Large intestine (tissue), 12 donors: ENCODE data around the gene UBA6. TPM values are rescaled to one million over a fixed set of nuclear protein-coding genes. Genes with fewer than 3 reads are reported as not detected.
"Not testable (repeated sequence)": the region's sequence is repeated elsewhere in the genome, so short reads cannot be mapped to it uniquely, and the experiment has no call there.

Source experiments
- DNase-seq, 2 donors: peaks; one replicate each; pipeline versions ENCODE4 v3.0.0 to v3.0.0-alpha.2; 2013
- H3K27ac ChIP-seq: one replicate; pipeline ENCODE4 v1.5.1; 2013; ENCODE audit warnings: low read length
- H3K27me3 ChIP-seq: 2 replicates; pipeline ENCODE4 v1.6.1; 2013; ENCODE audit warnings: low read length; ENCODE audit not compliant: control insufficient read depth, insufficient read depth
- H3K36me3 ChIP-seq: 2 replicates; pipeline ENCODE4 v1.6.1; 2013; ENCODE audit warnings: low read length; ENCODE audit not compliant: control insufficient read depth, insufficient read depth
- H3K4me1 ChIP-seq: one replicate; pipeline ENCODE4 v1.6.1; 2013; ENCODE audit warnings: low read length; ENCODE audit not compliant: control insufficient read depth, insufficient read depth
- H3K4me3 ChIP-seq: one replicate; pipeline ENCODE4 v1.5.1; 2013; ENCODE audit warnings: low read length
- H3K9me3 ChIP-seq: one replicate; pipeline ENCODE4 v1.6.1; 2013; ENCODE audit warnings: mild to moderate bottlenecking, low read depth, low read length, moderate library complexity; ENCODE audit not compliant: control insufficient read depth
- WGBS: methylation state at CpG from one replicate; pipeline ENCODE4 v1.1.5; 2013; ENCODE audit warnings: low lambda C conversion rate; ENCODE audit not compliant: insufficient coverage; 5-methylcytosine and 5-hydroxymethylcytosine counted together
- long read RNA-seq, 11 donors: transcript quantifications; one replicate each; lab custom pipeline, GENCODE V29; 2026
- polyA plus RNA-seq: library from polyadenylated mRNA; unstranded; fragments of 120-200 nt; gene quantifications from one replicate; pipeline ENCODE4 v1.2.1, GENCODE V29; 2013

UBA6 gene
- 27.2 TPM for polyA plus RNA-seq
- long read RNA-seq, donor 1, result 0 reads
- long read RNA-seq, donor 2, full-length matches to known transcripts, result 2 of 2 reads
- long read RNA-seq, donor 2, partial matches to known transcripts, result 0 of 2 reads
- long read RNA-seq, donor 2, other reads (novel, unspliced or antisense), result 0 of 2 reads
- long read RNA-seq, donor 3, full-length matches to known transcripts, result 4 of 11 reads
- long read RNA-seq, donor 3, partial matches to known transcripts, result 0 of 11 reads
- long read RNA-seq, donor 3, other reads (novel, unspliced or antisense), result 7 of 11 reads
- long read RNA-seq, donor 4, result 0 reads
- long read RNA-seq, donor 5, full-length matches to known transcripts, result 1 of 1 reads
- long read RNA-seq, donor 5, partial matches to known transcripts, result 0 of 1 reads
- long read RNA-seq, donor 5, other reads (novel, unspliced or antisense), result 0 of 1 reads
- long read RNA-seq, donor 6, full-length matches to known transcripts, result 4 of 4 reads
- long read RNA-seq, donor 6, partial matches to known transcripts, result 0 of 4 reads
- long read RNA-seq, donor 6, other reads (novel, unspliced or antisense), result 0 of 4 reads
- long read RNA-seq, donor 7, result 0 reads
- long read RNA-seq, donor 8, full-length matches to known transcripts, result 1 of 1 reads
- long read RNA-seq, donor 8, partial matches to known transcripts, result 0 of 1 reads
- long read RNA-seq, donor 8, other reads (novel, unspliced or antisense), result 0 of 1 reads
- long read RNA-seq, donor 9, full-length matches to known transcripts, result 1 of 1 reads
- long read RNA-seq, donor 9, partial matches to known transcripts, result 0 of 1 reads
- long read RNA-seq, donor 9, other reads (novel, unspliced or antisense), result 0 of 1 reads
- long read RNA-seq, donor 10, full-length matches to known transcripts, result 1 of 1 reads
- long read RNA-seq, donor 10, partial matches to known transcripts, result 0 of 1 reads
- long read RNA-seq, donor 10, other reads (novel, unspliced or antisense), result 0 of 1 reads
- long read RNA-seq, donor 11, full-length matches to known transcripts, result 2 of 2 reads
- long read RNA-seq, donor 11, partial matches to known transcripts, result 0 of 2 reads
- long read RNA-seq, donor 11, other reads (novel, unspliced or antisense), result 0 of 2 reads

GRCh38 chr4:67700738-67701516 lies at the start of gene UBA6:
UBA6 (minus strand) TSS chr4:67701155; CDS start chr4:67701119, 36 bp downstream.
- H3K9me3 ChIP-seq, result peaks cover 3% of the 10 kb centered on the region
- no peaks in the 10 kb centered on the region for H3K27me3 ChIP-seq
- H3K4me1 ChIP-seq, result peaks cover 3% of the 10 kb centered on the region
- H3K4me3 ChIP-seq, result peak within 1 kb of the TSS; percentile 88
- peaks cover 3% of the 10 kb centered on the region for H3K36me3 ChIP-seq
- peak within 1 kb of the TSS; percentile 96 for H3K27ac ChIP-seq
- 0% methylated on average over 1 of the region's 57 CpGs for WGBS
- peak; percentile 99 for DNase-seq

GRCh38 chr4:67750691-67751090 lies 49.7 kb upstream of the UBA6 start:
- Histone ChIP-seq H3K9me3 (no peaks in the 10 kb centered on the region), H3K27ac (no peak overlapping the region), H3K4me3 (no peak overlapping the region), H3K4me1 (no peaks in the 10 kb centered on the region), H3K36me3 (no peaks in the 10 kb centered on the region), H3K27me3 (no peaks in the 10 kb centered on the region)
- DNase-seq, result no peak
- 95% methylated on average over 2 of the region's 4 CpGs for WGBS

- H3K4me3 ChIP-seq, result no peak overlapping the region
- no peaks in the 10 kb centered on the region for H3K4me1 ChIP-seq
- no peak overlapping the region for H3K27ac ChIP-seq
- 89% methylated on average over 1 of the region's 3 CpGs for WGBS
- H3K9me3 ChIP-seq, result no peaks in the 10 kb centered on the region
- H3K27me3 ChIP-seq, result no peaks in the 10 kb centered on the region
- no peak for DNase-seq
- H3K36me3 ChIP-seq, result no peaks in the 10 kb centered on the region
Measured at GRCh38 chr4:67749286-67749685, 48.3 kb upstream of the UBA6 start.

- DNase-seq, result peak; percentile 4 to 14
- Histone ChIP-seq H3K4me1 (no peaks in the 10 kb centered on the region), H3K27ac (no peak overlapping the region), H3K9me3 (no peaks in the 10 kb centered on the region), H3K4me3 (no peak overlapping the region), H3K27me3 (no peaks in the 10 kb centered on the region), H3K36me3 (no peaks in the 10 kb centered on the region)
- 0% methylated on average over 1 of the region's 5 CpGs for WGBS
Measured at GRCh38 chr4:67746797-67747495, 46.0 kb upstream of the UBA6 start.

GRCh38 chr4:67744561-67745283 lies 43.8 kb upstream of the UBA6 start:
- no peaks in the 10 kb centered on the region for H3K27me3 ChIP-seq
- H3K9me3 ChIP-seq, result no peaks in the 10 kb centered on the region
- H3K27ac ChIP-seq, result no peak overlapping the region
- no peaks in the 10 kb centered on the region for H3K36me3 ChIP-seq
- DNase-seq, result no peak
- H3K4me3 ChIP-seq, result no peak overlapping the region
- whole genome bisulfite sequencing, result 66% methylated on average over 2 of the region's 4 CpGs
- H3K4me1 ChIP-seq, result no peaks in the 10 kb centered on the region

GRCh38 chr4:67743194-67743593 lies 42.2 kb upstream of the UBA6 start:
- no peak overlapping the region for H3K27ac ChIP-seq
- H3K36me3 ChIP-seq, result no peaks in the 10 kb centered on the region
- 100% methylated on average over 1 of the region's 3 CpGs for WGBS

GRCh38 chr4:67736262-67736661 lies 35.3 kb upstream of the UBA6 start:
- Histone ChIP-seq H3K36me3 (no peaks in the 10 kb centered on the region), H3K9me3 (no peaks in the 10 kb centered on the region), H3K27ac (no peak overlapping the region), H3K4me3 (no peak overlapping the region), H3K27me3 (no peaks in the 10 kb centered on the region), H3K4me1 (no peaks in the 10 kb centered on the region)
- DNase-seq, result no peak
- no CpG with 5 or more reads among the region's 1 CpG for WGBS

More at GRCh38 chr4:67743194-67743593, 42.2 kb upstream of the UBA6 start:
- H3K27me3 ChIP-seq, result no peaks in the 10 kb centered on the region
- DNase-seq, result no peak
- no peaks in the 10 kb centered on the region for H3K9me3 ChIP-seq
- H3K4me1 ChIP-seq, result no peaks in the 10 kb centered on the region
- no peak overlapping the region for H3K4me3 ChIP-seq

GRCh38 chr4:67735325-67735724 lies 34.4 kb upstream of the UBA6 start:
- Histone ChIP-seq H3K9me3 (no peaks in the 10 kb centered on the region), H3K27ac (no peak overlapping the region), H3K4me3 (no peak overlapping the region), H3K4me1 (no peaks in the 10 kb centered on the region), H3K36me3 (no peaks in the 10 kb centered on the region), H3K27me3 (no peaks in the 10 kb centered on the region)
- no peak for DNase-seq

- not testable (repeated sequence) for H3K27ac ChIP-seq, H3K36me3 ChIP-seq, DNase-seq, H3K9me3 ChIP-seq, H3K4me1 ChIP-seq, H3K4me3 ChIP-seq, H3K27me3 ChIP-seq
- WGBS, result no CpG with 5 or more reads among the region's 3 CpGs
Measured at GRCh38 chr4:67730511-67730910, 29.6 kb upstream of the UBA6 start.
